Measurements from ENCODE around the gene MAP2K4. TPM values are rescaled to one million over a fixed set of nuclear protein-coding genes. Genes with fewer than 3 reads are reported as not detected.
"Not testable (repeated sequence)": the region's sequence is repeated elsewhere in the genome, so short reads cannot be mapped to it uniquely, and the experiment has no call there.

Gene MAP2K4
- total RNA-seq (2014; rRNA removed; shearing (Covaris generic)): 16.0 and 23.9 TPM in 2 replicates

GRCh38 chr17:12020642-12021622 lies at the start of gene MAP2K4:
MAP2K4 (plus strand) TSS chr17:12020877; CDS start chr17:12020887, 10 bp downstream.
- peak; percentile 80 for DNase-seq (ENCODE audit: low read depth)

- DNase-seq (ENCODE audit: low read depth): not testable (repeated sequence)
These were observed 47.9 kb upstream of the MAP2K4 start for GRCh38 chr17:11972741-11973140.

- no peak for DNase-seq (ENCODE audit: low read depth)
These were observed 40.9 kb upstream of the MAP2K4 start for GRCh38 chr17:11979795-11980194.

GRCh38 chr17:11980813-11981212 lies 39.9 kb upstream of the MAP2K4 start:
- no peak for DNase-seq (ENCODE audit: low read depth)

GRCh38 chr17:11981862-11982261 lies 38.8 kb upstream of the MAP2K4 start:
- DNase-seq (ENCODE audit: low read depth): no peak

GRCh38 chr17:11986179-11986941 lies 34.3 kb upstream of the MAP2K4 start:
- no peak for DNase-seq (ENCODE audit: low read depth)

- peak; percentile 46 for DNase-seq (ENCODE audit: low read depth)
These were observed 33.7 kb upstream of the MAP2K4 start for GRCh38 chr17:11986942-11987329.

- DNase-seq (ENCODE audit: low read depth): no peak
These were observed 30.2 kb upstream of the MAP2K4 start for GRCh38 chr17:11990363-11990983.

- DNase-seq (ENCODE audit: low read depth): no peak
These were observed 29.2 kb upstream of the MAP2K4 start for GRCh38 chr17:11991461-11991860.

- peak; percentile 55 for DNase-seq (ENCODE audit: low read depth)
These were observed 23.9 kb upstream of the MAP2K4 start for GRCh38 chr17:11996722-11997146.

GRCh38 chr17:11997147-11997971 lies 23.3 kb upstream of the MAP2K4 start, which contains the start of gene ZNF18:
ZNF18 (minus strand) TSS chr17:11997475; CDS start chr17:11992829, 4,646 bp downstream.
- DNase-seq (ENCODE audit: low read depth): peak; percentile 88

- DNase-seq (ENCODE audit: low read depth): no peak
These were observed 22.8 kb upstream of the MAP2K4 start for GRCh38 chr17:11997972-11998233.

- DNase-seq (ENCODE audit: low read depth): no peak
These were observed 21.0 kb upstream of the MAP2K4 start for GRCh38 chr17:11999696-12000095.

GRCh38 chr17:12007466-12007865 lies 13.2 kb upstream of the MAP2K4 start:
- no peak for DNase-seq (ENCODE audit: low read depth)

- no peak for DNase-seq (ENCODE audit: low read depth)
These were observed 1.0 kb downstream of the MAP2K4 start for GRCh38 chr17:12021623-12022140.

GRCh38 chr17:12022310-12022709 lies 1.6 kb downstream of the MAP2K4 start:
- DNase-seq (ENCODE audit: low read depth): no peak

- peak; percentile 61 for DNase-seq (ENCODE audit: low read depth)
These were observed 3.6 kb downstream of the MAP2K4 start for GRCh38 chr17:12024327-12024726.

GRCh38 chr17:12027658-12028057 lies 7.0 kb downstream of the MAP2K4 start:
- DNase-seq (ENCODE audit: low read depth): no peak

GRCh38 chr17:12028611-12029010 lies 7.9 kb downstream of the MAP2K4 start:
- DNase-seq (ENCODE audit: low read depth): no peak

- DNase-seq (ENCODE audit: low read depth): no peak
These were observed 13.9 kb downstream of the MAP2K4 start for GRCh38 chr17:12034538-12034937.

GRCh38 chr17:12035673-12036072 lies 15.0 kb downstream of the MAP2K4 start:
- no peak for DNase-seq (ENCODE audit: low read depth)
